Measurements from ENCODE around the gene FLRT2.
A peak's percentile ranks its signal among the peaks of the same experiment; 100 is the strongest.

Gene FLRT2

DNA sequence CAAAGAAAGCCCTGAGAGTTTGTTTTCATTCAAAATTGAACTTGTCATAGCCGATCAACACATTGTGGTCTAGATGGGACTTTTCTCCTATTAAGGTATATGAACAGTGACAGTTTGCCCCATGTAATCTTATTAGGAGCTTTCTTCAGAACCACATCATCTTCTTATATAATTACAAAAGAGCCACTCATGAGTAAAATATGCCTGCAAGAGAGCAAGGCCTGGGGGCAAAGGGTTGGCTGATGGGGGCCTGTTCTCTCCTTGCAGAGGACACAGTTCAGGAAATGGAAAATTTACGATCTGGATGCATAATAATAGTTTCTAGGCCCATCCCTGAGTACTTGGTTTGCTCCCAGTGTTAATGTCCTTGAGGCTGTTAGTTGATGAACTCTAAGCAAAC, 87.8 kb downstream of the FLRT2 start:
- DNase-seq (ENCODE audit: low spot score), result no peak
- no peak overlapping the region for H3K4me3 ChIP-seq (ENCODE audit: severe bottlenecking)
- H3K27ac ChIP-seq (ENCODE audit: poor library complexity, severe bottlenecking), result no peak overlapping the region
- H3K9me3 ChIP-seq (ENCODE audit: severe bottlenecking), result no peaks in the 10 kb centered on the region
- H3K4me1 ChIP-seq (ENCODE audit: insufficient read depth, poor library complexity, severe bottlenecking), result peaks cover 7% of the 10 kb centered on the region
- no peaks in the 10 kb centered on the region for H3K27me3 ChIP-seq (ENCODE audit: insufficient read depth, poor library complexity, severe bottlenecking)
- TF ChIP-seq CTCF (IDR thresholded peaks at IDR 0.05; ENCODE audit: poor library complexity, severe bottlenecking), result no peak
- no peaks in the 10 kb centered on the region; the same call in 1 of the 2 replicates for H3K36me3 ChIP-seq (ENCODE audit: low read depth)
- peak; percentile 61; the same call in 2 of the 3 replicates for ATAC-seq (ENCODE audit: low read depth)

GRCh38 chr14:85618390-85618789, 88.4 kb downstream of the FLRT2 start:
- ATAC-seq (ENCODE audit: low read depth) (no peak), DNase-seq (ENCODE audit: low spot score) (no peak)
- no peaks in the 10 kb centered on the region; the same call in 1 of the 2 replicates for H3K36me3 ChIP-seq (ENCODE audit: low read depth)
- H3K4me3 ChIP-seq (ENCODE audit: severe bottlenecking), result no peak overlapping the region
- no peak overlapping the region for H3K27ac ChIP-seq (ENCODE audit: poor library complexity, severe bottlenecking)
- no peaks in the 10 kb centered on the region for H3K27me3 ChIP-seq (ENCODE audit: insufficient read depth, poor library complexity, severe bottlenecking)
- TF ChIP-seq CTCF (IDR thresholded peaks at IDR 0.05; ENCODE audit: poor library complexity, severe bottlenecking), result no peak
- peaks cover 7% of the 10 kb centered on the region for H3K4me1 ChIP-seq (ENCODE audit: insufficient read depth, poor library complexity, severe bottlenecking)
- H3K9me3 ChIP-seq (ENCODE audit: severe bottlenecking), result no peaks in the 10 kb centered on the region

- Histone ChIP-seq H3K4me3 (ENCODE audit: severe bottlenecking) (no peak overlapping the region), H3K27me3 (ENCODE audit: insufficient read depth, poor library complexity, severe bottlenecking) (no peaks in the 10 kb centered on the region), H3K36me3 (ENCODE audit: low read depth) (no peaks in the 10 kb centered on the region; the same call in 1 of the 2 replicates), H3K4me1 (ENCODE audit: insufficient read depth, poor library complexity, severe bottlenecking) (peaks cover 7% of the 10 kb centered on the region), H3K27ac (ENCODE audit: poor library complexity, severe bottlenecking) (no peak overlapping the region), H3K9me3 (ENCODE audit: severe bottlenecking) (no peaks in the 10 kb centered on the region)
- DNase-seq (ENCODE audit: low spot score) (no peak), ATAC-seq (ENCODE audit: low read depth) (no peak)
- TF ChIP-seq CTCF (IDR thresholded peaks at IDR 0.05; ENCODE audit: poor library complexity, severe bottlenecking), result no peak
These were observed 89.0 kb downstream of the FLRT2 start for GRCh38 chr14:85618978-85619377.

GRCh38 chr14:85619851-85620250, 89.9 kb downstream of the FLRT2 start:
- no peak overlapping the region for H3K27ac ChIP-seq (ENCODE audit: poor library complexity, severe bottlenecking)
- H3K4me1 ChIP-seq (ENCODE audit: insufficient read depth, poor library complexity, severe bottlenecking), result peaks cover 7% of the 10 kb centered on the region
- no peak for TF ChIP-seq CTCF (IDR thresholded peaks at IDR 0.05; ENCODE audit: poor library complexity, severe bottlenecking)
- H3K36me3 ChIP-seq (ENCODE audit: low read depth), result no peaks in the 10 kb centered on the region; the same call in 1 of the 2 replicates
- no peak for ATAC-seq (ENCODE audit: low read depth)
- no peaks in the 10 kb centered on the region for H3K9me3 ChIP-seq (ENCODE audit: severe bottlenecking)
- no peaks in the 10 kb centered on the region for H3K27me3 ChIP-seq (ENCODE audit: insufficient read depth, poor library complexity, severe bottlenecking)
- no peak overlapping the region for H3K4me3 ChIP-seq (ENCODE audit: severe bottlenecking)
- DNase-seq (ENCODE audit: low spot score), result no peak

- H3K27ac ChIP-seq (ENCODE audit: poor library complexity, severe bottlenecking), result no peak overlapping the region
- H3K36me3 ChIP-seq (ENCODE audit: low read depth), result no peaks in the 10 kb centered on the region; the same call in 1 of the 2 replicates
- no peak for TF ChIP-seq CTCF (IDR thresholded peaks at IDR 0.05; ENCODE audit: poor library complexity, severe bottlenecking)
- ATAC-seq (ENCODE audit: low read depth) (no peak), DNase-seq (ENCODE audit: low spot score) (no peak)
- peaks cover 7% of the 10 kb centered on the region for H3K4me1 ChIP-seq (ENCODE audit: insufficient read depth, poor library complexity, severe bottlenecking)
- no peaks in the 10 kb centered on the region for H3K27me3 ChIP-seq (ENCODE audit: insufficient read depth, poor library complexity, severe bottlenecking)
- H3K9me3 ChIP-seq (ENCODE audit: severe bottlenecking), result no peaks in the 10 kb centered on the region
- no peak overlapping the region for H3K4me3 ChIP-seq (ENCODE audit: severe bottlenecking)
These were observed 91.0 kb downstream of the FLRT2 start for GRCh38 chr14:85620947-85621346.
